ENCODE results near the gene MOCS1.

Gene MOCS1

DNA sequence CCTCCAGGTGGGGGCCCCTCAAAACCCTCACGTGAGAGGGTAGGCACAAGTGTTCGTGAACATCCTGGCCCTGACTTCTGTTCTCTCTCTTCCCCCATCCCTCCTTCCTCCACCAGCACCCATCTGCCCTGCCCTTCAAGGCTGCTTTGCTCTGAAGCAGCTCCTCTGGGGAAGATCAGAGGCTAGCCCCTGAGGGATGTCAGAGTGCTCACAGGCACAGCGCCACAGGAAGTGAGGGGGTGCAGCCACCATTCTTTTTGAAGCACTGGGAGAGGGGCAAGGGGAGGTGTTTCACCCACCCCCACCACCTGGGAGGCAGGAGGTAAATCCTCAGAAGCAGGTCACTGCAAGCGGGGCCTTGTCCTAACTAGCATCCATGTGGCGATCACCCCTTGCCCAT lies 11.4 kb downstream of the MOCS1 start:
- no peak for DNase-seq

GRCh38 chr6:39920157-39920556 lies 14.1 kb downstream of the MOCS1 start:
- no peak for DNase-seq

GRCh38 chr6:39918831-39919230 lies 15.4 kb downstream of the MOCS1 start:
- no peak for DNase-seq

DNA sequence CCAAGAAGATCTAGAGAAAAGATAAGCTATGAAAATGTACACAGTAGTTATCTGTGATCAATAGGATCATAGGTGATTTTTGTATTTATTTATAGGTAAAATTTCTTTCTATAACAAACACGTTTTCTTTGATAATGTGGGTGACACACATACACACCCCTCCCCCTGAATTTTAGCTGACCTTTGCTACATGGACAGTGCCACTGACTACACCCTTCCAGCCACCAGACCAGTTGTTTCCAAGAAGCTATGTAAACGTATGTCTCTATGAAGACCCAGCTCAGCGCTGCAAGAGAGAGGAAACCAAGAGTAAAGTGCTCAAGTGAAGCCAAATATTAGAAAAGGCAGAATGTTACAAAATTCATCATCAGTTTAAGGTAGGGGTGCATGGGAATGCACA lies 16.3 kb downstream of the MOCS1 start:
- DNase-seq = no peak

GRCh38 chr6:39917329-39917728 lies 16.9 kb downstream of the MOCS1 start:
- DNase-seq = no peak

DNA sequence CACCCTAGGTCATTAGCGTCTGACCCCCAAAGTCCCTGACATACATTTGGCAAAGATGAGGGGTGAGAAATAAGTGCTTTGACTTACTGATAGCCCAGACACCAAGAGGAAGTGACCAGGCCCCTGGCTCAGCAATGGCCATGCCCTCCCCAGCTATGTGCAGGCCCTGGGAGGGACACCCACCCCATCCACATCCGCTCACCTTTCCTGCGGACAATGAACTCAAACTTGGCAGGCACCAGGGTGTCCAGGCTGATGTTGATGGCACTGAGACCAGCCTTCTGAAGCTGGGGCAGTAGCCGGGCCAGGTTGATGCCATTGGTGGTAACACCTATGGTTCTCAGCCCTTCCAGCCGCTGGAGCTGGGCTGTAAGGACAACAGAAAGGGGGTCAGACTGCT lies 18.4 kb downstream of the MOCS1 start:
- DNase-seq = no peak

DNA sequence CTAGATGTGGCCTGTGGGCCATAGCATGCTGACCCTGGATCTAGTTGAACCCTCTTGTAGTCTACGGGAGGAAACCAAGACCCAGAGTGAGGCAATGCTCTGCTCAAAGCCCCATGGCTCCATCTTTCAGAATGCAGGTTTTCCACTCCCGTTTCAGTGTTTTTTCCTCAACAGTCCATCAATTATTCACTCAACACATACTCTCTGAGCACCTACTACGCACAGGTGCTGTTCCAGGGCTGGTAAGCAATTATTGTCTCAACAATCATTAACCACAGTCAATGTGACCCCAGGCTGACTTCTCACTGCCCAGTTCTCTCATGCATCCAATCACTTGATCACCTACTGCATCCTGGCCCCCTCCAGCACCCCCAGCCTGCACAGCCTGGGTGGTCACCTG lies 20.0 kb downstream of the MOCS1 start:
- no peak for DNase-seq

DNA sequence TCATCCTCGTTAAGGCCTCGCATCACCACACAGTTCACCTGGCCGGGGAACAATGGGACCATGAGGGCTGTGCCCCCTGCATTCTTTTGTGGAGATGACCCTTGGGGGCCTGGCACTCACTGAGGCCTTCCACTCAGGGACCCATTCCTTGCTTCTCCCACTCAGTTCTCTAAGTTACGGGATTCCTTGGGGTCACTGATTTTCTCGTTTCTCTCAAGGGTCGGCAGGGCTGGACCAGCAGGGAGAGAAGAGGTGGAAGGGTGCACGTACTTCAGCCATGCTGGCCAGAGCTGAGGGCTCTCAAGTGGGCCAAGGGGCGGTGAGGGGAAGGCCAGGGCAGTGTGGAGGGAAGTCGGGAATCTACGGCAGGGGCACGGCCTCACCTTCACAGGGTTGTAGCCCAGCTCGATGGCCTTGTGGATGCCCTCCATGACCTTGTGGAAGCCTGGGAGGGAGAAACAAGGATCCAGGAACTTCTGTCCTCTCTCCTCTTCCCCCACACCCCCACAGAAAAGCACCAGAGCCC lies 20.8 kb downstream of the MOCS1 start:
- no peak for DNase-seq

GRCh38 chr6:39912446-39912845 lies 21.8 kb downstream of the MOCS1 start:
- no peak for DNase-seq

DNA sequence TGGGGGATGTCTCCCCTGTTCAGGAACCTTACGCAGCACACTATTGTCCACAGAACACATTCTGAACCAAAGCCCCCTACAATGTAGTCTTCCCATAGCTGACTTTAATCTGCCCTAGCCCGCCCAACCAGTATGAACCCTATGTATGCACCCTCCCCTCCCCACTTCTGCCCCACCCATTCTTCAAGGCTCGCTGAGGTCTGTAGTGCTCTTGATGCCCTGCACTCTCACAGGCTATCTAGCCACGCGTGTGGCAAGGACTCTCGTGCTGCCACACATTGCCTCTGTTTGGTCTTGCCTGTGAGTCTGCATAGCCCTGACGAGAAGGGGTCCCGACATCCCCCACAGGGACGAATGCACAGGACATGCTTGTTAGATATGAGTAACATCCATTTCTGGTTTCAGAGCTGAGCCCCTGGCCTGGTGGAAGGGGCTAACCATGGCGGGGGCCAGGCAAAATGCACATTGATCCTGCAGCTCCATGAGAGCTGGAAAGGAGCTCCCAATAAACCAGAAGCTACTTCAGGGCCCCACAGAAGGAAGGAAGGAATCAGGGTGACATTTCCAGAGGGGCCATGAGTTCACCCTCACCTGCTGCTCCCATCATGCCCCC lies 22.6 kb downstream of the MOCS1 start:
- no peak for DNase-seq

GRCh38 chr6:39910744-39911143 lies 23.5 kb downstream of the MOCS1 start:
- no peak for DNase-seq

- DNase-seq = no peak
These were observed 24.1 kb downstream of the MOCS1 start for GRCh38 chr6:39910164-39910563.

GRCh38 chr6:39909701-39910100 lies 24.6 kb downstream of the MOCS1 start:
- no peak for DNase-seq

- DNase-seq = no peak
These were observed 25.3 kb downstream of the MOCS1 start for GRCh38 chr6:39908838-39909583.

- DNase-seq = no peak
These were observed 26.2 kb downstream of the MOCS1 start for GRCh38 chr6:39907871-39908575.

DNA sequence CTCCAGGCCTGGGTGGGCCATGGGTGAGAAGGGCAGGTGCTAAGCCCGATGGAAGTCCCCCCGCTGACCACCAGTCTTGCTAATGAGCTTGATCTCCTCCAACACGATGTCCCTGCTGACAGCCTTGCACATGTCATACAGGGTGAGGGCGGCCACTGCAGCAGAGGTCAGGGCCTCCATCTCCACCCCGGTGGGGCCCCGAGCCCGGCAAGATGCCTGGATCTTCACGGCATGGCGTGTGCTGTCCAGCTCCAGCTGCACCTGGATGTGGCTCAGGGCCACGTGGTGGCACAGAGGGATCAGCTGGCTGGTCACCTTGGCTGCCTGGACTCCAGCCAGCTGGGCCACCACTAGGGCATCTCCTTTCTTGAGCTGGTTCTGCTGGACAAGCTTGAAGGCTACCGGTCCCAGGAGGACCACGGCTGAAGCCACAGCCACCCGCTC lies 27.9 kb downstream of the MOCS1 start:
- DNase-seq = no peak

DNA sequence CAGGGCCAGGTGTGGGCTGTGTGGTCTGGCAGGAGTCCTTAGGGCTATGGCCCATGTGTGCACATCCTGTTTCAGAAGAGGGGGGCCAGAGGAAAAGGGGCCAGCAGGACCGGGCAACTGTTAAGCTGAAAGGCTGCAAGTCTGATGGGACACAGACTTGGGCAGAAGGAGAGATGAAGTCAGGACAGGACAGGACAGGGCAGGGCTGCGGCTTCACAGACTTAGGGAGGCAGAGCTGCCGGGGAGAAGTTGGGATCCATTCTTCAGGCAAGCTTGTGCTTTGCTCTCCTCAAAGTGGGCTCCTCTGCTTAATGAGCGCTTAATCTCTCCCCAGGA lies 28.7 kb downstream of the MOCS1 start:
- DNase-seq = no peak

- DNase-seq = no peak
These were observed 29.2 kb downstream of the MOCS1 start for GRCh38 chr6:39904946-39905639.

- DNase-seq = no peak
These were observed 30.6 kb downstream of the MOCS1 start for GRCh38 chr6:39903656-39904055.

- no peak for DNase-seq
These were observed 31.3 kb downstream of the MOCS1 start for GRCh38 chr6:39902786-39903465.

DNA sequence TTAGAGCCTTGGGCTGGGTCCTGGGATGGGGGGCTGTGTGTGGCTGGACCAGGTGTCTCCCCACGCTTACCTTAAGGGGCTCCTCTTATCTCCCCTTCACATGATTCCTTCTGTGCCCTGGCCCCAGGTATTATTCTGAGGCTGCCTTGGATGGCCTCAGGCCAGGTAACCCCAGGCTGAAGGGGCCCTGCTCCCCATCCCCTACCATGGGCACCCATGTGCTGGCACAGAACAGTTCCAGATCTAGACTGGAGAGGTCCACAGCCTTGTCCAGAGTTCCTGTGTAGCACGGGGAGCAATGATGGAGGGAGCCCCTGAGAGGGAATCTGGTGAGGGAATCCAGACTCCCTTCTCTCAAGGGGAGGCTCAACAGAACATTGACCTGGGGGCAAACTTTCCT lies 32.1 kb downstream of the MOCS1 start:
- no peak for DNase-seq

DNA sequence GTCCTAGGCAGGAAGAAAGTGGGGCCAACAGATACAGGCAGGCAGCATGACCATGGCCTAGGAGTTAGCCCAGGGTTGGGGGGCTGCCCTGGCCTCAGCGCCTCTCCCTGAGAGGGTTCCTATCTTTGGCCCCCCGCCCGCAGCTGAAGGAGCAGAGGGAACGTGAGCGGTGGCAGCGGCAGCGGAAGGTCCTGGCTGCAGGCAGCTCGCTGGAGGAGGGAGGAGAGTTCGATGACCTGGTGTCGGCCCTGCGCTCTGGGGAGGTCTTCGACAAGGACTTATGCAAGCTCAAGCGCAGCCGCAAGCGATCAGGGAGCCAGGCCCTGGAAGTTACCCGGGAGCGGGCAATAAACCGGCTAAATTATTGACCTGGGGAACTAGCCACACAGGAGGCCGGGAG lies 32.6 kb downstream of the MOCS1 start:
- DNase-seq = no peak

- no peak for DNase-seq
These were observed 33.1 kb downstream of the MOCS1 start for GRCh38 chr6:39901116-39901655.
